Measurements from ENCODE around the gene ZNF70. TPM values are rescaled to one million over a fixed set of nuclear protein-coding genes. Genes with fewer than 3 reads are reported as not detected.

The ZNF70 gene
- total and polyA plus RNA-seq, 2 of the 13 experiments (the other 11 are each of a cell fraction or from before 2014, with no cell fraction given), result 0.62 to 3.6 TPM

GRCh38 chr22:23750714-23751440 lies at the start of gene ZNF70 (continued):
- TF ChIP-seq, protein P1, sequence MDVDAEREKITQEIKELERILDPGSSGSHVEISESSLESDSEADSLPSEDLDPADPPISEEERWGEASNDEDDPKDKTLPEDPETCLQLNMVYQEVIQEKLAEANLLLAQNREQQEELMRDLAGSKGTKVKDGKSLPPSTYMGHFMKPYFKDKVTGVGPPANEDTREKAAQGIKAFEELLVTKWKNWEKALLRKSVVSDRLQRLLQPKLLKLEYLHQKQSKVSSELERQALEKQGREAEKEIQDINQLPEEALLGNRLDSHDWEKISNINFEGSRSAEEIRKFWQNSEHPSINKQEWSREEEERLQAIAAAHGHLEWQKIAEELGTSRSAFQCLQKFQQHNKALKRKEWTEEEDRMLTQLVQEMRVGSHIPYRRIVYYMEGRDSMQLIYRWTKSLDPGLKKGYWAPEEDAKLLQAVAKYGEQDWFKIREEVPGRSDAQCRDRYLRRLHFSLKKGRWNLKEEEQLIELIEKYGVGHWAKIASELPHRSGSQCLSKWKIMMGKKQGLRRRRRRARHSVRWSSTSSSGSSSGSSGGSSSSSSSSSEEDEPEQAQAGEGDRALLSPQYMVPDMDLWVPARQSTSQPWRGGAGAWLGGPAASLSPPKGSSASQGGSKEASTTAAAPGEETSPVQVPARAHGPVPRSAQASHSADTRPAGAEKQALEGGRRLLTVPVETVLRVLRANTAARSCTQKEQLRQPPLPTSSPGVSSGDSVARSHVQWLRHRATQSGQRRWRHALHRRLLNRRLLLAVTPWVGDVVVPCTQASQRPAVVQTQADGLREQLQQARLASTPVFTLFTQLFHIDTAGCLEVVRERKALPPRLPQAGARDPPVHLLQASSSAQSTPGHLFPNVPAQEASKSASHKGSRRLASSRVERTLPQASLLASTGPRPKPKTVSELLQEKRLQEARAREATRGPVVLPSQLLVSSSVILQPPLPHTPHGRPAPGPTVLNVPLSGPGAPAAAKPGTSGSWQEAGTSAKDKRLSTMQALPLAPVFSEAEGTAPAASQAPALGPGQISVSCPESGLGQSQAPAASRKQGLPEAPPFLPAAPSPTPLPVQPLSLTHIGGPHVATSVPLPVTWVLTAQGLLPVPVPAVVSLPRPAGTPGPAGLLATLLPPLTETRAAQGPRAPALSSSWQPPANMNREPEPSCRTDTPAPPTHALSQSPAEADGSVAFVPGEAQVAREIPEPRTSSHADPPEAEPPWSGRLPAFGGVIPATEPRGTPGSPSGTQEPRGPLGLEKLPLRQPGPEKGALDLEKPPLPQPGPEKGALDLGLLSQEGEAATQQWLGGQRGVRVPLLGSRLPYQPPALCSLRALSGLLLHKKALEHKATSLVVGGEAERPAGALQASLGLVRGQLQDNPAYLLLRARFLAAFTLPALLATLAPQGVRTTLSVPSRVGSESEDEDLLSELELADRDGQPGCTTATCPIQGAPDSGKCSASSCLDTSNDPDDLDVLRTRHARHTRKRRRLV (CRISPR knock-in tag; IDR thresholded peaks at IDR 0.05), result no peak
- TF ChIP-seq MYNN (CRISPR knock-in tag; IDR thresholded peaks at IDR 0.05; ENCODE audit: low read depth), result no peak
- peak; percentile 66 for TF ChIP-seq THAP11 (CRISPR knock-in tag; IDR thresholded peaks at IDR 0.05)
- no peak for TF ChIP-seq MBNL3 (CRISPR knock-in tag; conservative IDR thresholded peaks at IDR 0.05)
- peak; percentile 65 for TF ChIP-seq TBX2 (CRISPR knock-in tag; IDR thresholded peaks at IDR 0.05; ENCODE audit: borderline replicate concordance)
- no peak for TF ChIP-seq ZNF567 (CRISPR knock-in tag; IDR thresholded peaks at IDR 0.05; ENCODE audit: borderline replicate concordance)
- TF ChIP-seq, protein P2, sequence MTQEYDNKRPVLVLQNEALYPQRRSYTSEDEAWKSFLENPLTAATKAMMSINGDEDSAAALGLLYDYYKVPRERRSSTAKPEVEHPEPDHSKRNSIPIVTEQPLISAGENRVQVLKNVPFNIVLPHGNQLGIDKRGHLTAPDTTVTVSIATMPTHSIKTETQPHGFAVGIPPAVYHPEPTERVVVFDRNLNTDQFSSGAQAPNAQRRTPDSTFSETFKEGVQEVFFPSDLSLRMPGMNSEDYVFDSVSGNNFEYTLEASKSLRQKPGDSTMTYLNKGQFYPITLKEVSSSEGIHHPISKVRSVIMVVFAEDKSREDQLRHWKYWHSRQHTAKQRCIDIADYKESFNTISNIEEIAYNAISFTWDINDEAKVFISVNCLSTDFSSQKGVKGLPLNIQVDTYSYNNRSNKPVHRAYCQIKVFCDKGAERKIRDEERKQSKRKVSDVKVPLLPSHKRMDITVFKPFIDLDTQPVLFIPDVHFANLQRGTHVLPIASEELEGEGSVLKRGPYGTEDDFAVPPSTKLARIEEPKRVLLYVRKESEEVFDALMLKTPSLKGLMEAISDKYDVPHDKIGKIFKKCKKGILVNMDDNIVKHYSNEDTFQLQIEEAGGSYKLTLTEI (CRISPR knock-in tag; conservative IDR thresholded peaks at IDR 0.05), result no peak
- no peak for TF ChIP-seq MAFG (CRISPR knock-in tag; IDR thresholded peaks at IDR 0.05)
- TF ChIP-seq MIER3 (CRISPR knock-in tag; IDR thresholded peaks at IDR 0.05; ENCODE audit: borderline replicate concordance), result no peak
- no peak for TF ChIP-seq SMYD3 (CRISPR knock-in tag; IDR thresholded peaks at IDR 0.05)
- TF ChIP-seq ZBTB20 (CRISPR knock-in tag; IDR thresholded peaks at IDR 0.05; ENCODE audit: borderline replicate concordance, low read depth), result 0 out of 2 replicates have a peak, but pooled peaks have one; percentile 45
- TF ChIP-seq ZNF547 (CRISPR knock-in tag; IDR thresholded peaks at IDR 0.05), result 0 out of 2 replicates have a peak, but pooled peaks have one; percentile 73
- TF ChIP-seq EEA1 (CRISPR knock-in tag; IDR thresholded peaks at IDR 0.05; ENCODE audit: borderline replicate concordance), result no peak
- TF ChIP-seq ZNF337 (CRISPR knock-in tag; IDR thresholded peaks at IDR 0.05; ENCODE audit: borderline replicate concordance, low read depth), result no peak
- no peak for TF ChIP-seq FIP1L1 (IDR thresholded peaks at IDR 0.05; ENCODE audit: borderline replicate concordance, insufficient read depth, low read depth, low read length)
- TF ChIP-seq YY1 (IDR thresholded peaks at IDR 0.05; ENCODE audit: insufficient read depth, insufficient replicate concordance, low read depth, low read length), result peak; percentile 80
- TF ChIP-seq ZNF552 (CRISPR knock-in tag; IDR thresholded peaks at IDR 0.05; ENCODE audit: borderline replicate concordance), result 0 out of 2 replicates have a peak, but pooled peaks have one; percentile 52
- peak; percentile 98 for TF ChIP-seq ZEB1 (IDR thresholded peaks at IDR 0.05; ENCODE audit: insufficient replicate concordance, low read depth)
- TF ChIP-seq, protein P3, sequence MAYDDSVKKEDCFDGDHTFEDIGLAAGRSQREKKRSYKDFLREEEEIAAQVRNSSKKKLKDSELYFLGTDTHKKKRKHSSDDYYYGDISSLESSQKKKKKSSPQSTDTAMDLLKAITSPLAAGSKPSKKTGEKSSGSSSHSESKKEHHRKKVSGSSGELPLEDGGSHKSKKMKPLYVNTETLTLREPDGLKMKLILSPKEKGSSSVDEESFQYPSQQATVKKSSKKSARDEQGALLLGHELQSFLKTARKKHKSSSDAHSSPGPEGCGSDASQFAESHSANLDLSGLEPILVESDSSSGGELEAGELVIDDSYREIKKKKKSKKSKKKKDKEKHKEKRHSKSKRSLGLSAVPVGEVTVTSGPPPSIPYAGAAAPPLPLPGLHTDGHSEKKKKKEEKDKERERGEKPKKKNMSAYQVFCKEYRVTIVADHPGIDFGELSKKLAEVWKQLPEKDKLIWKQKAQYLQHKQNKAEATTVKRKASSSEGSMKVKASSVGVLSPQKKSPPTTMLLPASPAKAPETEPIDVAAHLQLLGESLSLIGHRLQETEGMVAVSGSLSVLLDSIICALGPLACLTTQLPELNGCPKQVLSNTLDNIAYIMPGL (CRISPR knock-in tag; IDR thresholded peaks at IDR 0.05; ENCODE audit: borderline replicate concordance in 1 of 2, low read depth in 1 of 2), result 0 out of 4 replicates have a peak, but pooled peaks of 1 of the 2 experiments have one; percentile 12
- TF ChIP-seq ARHGAP35 (CRISPR knock-in tag; IDR thresholded peaks at IDR 0.05; ENCODE audit: borderline replicate concordance), result no peak
